ENCODE measurements around the gene ZNF808.
"Not testable (repeated sequence)": the region's sequence is repeated elsewhere in the genome, so short reads cannot be mapped to it uniquely, and the experiment has no call there.

The ZNF808 gene

GRCh38 chr19:52527134-52527955 is at the start of gene ZNF808:
ZNF808 (plus strand) TSS chr19:52527668; CDS start chr19:52543285, 15,617 bp downstream.
- peak; percentile 87 for DNase-seq

- DNase-seq, result not testable (repeated sequence)
Observed at GRCh38 chr19:52484111-52484743, 43.2 kb upstream of the ZNF808 start.

GRCh38 chr19:52485064-52485463 is 42.4 kb upstream of the ZNF808 start:
- not testable (repeated sequence) for DNase-seq

- DNase-seq, result not testable (repeated sequence)
Observed at GRCh38 chr19:52485561-52486240, 41.8 kb upstream of the ZNF808 start.

- DNase-seq, result no peak
Observed at GRCh38 chr19:52492201-52492993, 35.1 kb upstream of the ZNF808 start.

GRCh38 chr19:52492994-52493470 is 34.4 kb upstream of the ZNF808 start:
- no peak for DNase-seq

- DNase-seq, result no peak
Observed at GRCh38 chr19:52494518-52494917, 33.0 kb upstream of the ZNF808 start.

GRCh38 chr19:52498571-52498970 is 28.9 kb upstream of the ZNF808 start:
- no peak for DNase-seq

- not testable (repeated sequence) for DNase-seq
Observed at GRCh38 chr19:52500474-52500873, 27.0 kb upstream of the ZNF808 start.

- not testable (repeated sequence) for DNase-seq
Observed at GRCh38 chr19:52500991-52501390, 26.5 kb upstream of the ZNF808 start.

- DNase-seq, result no peak
Observed at GRCh38 chr19:52507266-52507665, 20.2 kb upstream of the ZNF808 start.

GRCh38 chr19:52516191-52516590 is 11.3 kb upstream of the ZNF808 start:
- DNase-seq, result no peak

- no peak for DNase-seq
Observed at GRCh38 chr19:52518646-52519045, 8.8 kb upstream of the ZNF808 start.

- not testable (repeated sequence) for DNase-seq
Observed at GRCh38 chr19:52519175-52519574, 8.3 kb upstream of the ZNF808 start.

- DNase-seq, result no peak
Observed at GRCh38 chr19:52520013-52520412, 7.5 kb upstream of the ZNF808 start.

- DNase-seq, result no peak
Observed at GRCh38 chr19:52522551-52522950, 4.9 kb upstream of the ZNF808 start.

GRCh38 chr19:52524086-52524485 is 3.4 kb upstream of the ZNF808 start:
- DNase-seq, result no peak

GRCh38 chr19:52527956-52528351 is 486 bp downstream of the ZNF808 start:
- DNase-seq, result no peak

- no peak for DNase-seq
Observed at GRCh38 chr19:52532480-52532879, 5.0 kb downstream of the ZNF808 start.

- no peak for DNase-seq
Observed at GRCh38 chr19:52533901-52534300, 6.4 kb downstream of the ZNF808 start.

GRCh38 chr19:52535385-52535770 is 7.9 kb downstream of the ZNF808 start:
- not testable (repeated sequence) for DNase-seq

- DNase-seq, result peak; percentile 43
Observed at GRCh38 chr19:52535771-52536447, 8.4 kb downstream of the ZNF808 start.
